NCI-H187 (cell line): ENCODE measurements around the gene TPPP.
"Not testable (repeated sequence)": the region's sequence is repeated elsewhere in the genome, so short reads cannot be mapped to it uniquely, and the experiment has no call there.

Source experiments
- DNase-seq, 2 experiments: peaks; one replicate each; lab custom pipeline; 2025; lab: John Stamatoyannopoulos, UW

The TPPP gene

GRCh38 chr5:645421-645820 is 47.7 kb downstream of the TPPP start:
- no peak for DNase-seq

- DNase-seq = no peak
Observed at GRCh38 chr5:644971-645370, 48.2 kb downstream of the TPPP start.

DNA sequence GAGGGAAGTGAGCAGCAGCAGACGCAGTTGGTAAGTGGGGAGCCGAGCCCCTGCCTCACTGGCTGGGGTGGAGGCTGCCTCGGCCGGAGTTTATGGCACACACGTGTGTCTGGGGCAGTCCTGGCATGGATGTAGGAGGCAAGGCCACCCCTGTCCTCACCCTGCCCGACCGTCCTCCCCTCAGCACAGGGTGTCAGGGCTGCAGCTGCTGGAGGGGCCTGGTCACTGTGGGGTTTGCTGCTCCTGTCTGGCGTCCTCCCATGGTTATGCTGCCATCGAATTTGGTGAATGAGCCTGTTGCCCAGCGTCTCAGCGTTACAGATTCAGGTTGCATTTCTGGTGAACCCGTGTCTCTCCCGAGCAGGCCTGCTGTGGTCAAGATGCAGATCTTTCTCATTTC is 48.6 kb downstream of the TPPP start:
- no peak for DNase-seq

GRCh38 chr5:643811-644271 is 49.3 kb downstream of the TPPP start:
- DNase-seq = peak; percentile 76 to 93

DNA sequence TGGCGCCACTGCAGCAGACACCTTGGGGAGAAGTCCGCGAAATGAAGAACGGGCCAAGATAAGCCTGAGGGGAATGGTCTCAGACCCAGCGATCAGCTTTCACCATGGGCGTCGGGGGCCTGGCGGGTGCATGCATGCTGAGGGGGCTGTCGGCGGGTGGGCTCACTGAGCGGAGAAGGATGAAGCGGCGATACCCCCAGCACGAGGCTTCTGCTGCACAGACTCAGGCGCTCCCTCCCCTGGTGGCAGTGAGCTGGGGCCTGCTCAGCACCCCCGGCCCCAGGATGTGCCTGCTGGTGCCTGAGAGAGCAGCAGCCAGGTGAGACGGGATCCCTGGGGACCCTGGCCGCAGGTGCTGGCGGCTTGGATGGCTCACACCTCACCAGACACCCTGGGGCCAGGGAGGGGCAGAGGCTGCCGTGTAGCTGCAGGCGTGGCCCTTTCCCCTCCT is 49.8 kb downstream of the TPPP start:
- peak; percentile 86 to 93 for DNase-seq

- DNase-seq = no peak
Observed at GRCh38 chr5:642481-642880, 50.7 kb downstream of the TPPP start.

- DNase-seq = no peak
Observed at GRCh38 chr5:641331-641765, 51.8 kb downstream of the TPPP start.

DNA sequence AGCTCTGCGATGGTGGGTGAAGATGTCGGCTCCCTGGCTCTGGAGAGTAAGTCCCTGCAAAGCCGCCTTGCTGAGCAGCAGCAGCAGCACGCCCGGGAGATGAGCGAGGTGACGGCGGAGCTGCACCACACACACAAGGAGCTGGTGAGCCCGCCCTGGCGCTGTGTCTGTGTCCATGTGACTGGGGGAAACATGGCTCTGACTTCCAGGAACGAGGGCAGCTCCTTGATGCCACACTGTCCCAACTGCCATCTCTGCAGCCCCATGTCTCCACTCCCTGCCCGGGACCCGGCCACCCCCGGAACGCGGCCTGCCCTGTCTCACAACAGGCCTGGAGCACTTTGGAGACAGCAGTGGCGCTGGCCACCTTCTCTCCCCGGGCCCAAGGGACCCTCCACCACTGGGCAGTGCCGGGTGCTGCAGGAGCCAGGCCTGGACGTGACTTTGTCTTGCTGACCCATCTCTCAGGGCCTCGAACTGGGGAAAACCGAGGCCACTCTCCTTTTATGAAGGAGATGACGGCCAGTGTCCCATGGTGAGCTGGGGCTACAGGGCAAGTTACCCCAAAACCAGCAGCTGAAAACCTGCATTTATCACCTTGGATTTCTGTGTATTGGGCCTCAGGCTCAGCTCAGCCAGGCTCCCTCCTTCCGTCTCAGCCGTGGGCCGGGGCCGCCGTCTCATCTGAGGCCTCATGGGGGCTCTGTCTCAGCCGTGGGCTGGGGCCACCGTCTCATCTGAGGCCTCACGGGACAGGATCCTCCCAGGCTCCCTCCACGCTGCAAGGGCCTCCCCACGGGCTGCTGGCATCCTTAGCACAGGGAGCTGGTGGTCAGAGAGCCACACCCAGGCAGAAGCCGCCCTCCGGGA is 52.5 kb downstream of the TPPP start:
- no peak for DNase-seq

DNA sequence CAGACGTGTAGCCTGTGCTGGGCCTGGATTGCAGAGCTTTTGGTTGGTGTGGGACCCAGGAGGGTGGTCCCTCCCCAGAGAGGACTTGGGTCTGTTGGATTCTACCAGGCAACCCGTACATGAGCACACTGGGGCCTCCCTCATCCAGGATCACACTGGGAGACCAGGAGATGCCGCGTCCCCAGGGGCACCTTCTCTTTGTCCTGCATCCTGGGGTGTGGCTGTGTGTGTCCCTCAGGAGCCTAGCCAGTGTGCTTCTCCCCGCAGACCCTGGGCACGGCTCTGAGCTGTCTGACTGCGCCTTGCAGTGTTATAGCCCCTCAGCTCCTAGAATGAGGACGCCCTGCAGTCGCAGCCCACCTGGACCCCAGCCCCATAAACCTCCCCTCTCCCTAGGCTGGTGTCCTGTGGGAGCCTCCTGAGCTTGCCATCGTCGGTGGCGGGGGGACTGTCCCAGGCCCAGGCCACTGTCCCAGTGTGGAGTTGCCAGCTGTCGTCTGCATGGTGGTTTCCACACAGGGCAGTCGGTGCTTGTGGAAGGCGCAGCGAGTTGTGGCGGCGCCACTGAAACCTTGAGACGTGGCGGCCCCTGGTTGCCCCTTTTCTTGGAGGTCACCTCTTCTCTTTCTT is 53.5 kb downstream of the TPPP start:
- DNase-seq = no peak

- DNase-seq = no peak
Observed at GRCh38 chr5:639253-639530, 54.0 kb downstream of the TPPP start.

GRCh38 chr5:638501-639252 is 54.5 kb downstream of the TPPP start:
- DNase-seq = no peak

GRCh38 chr5:637581-638450 is 55.3 kb downstream of the TPPP start:
- no peak for DNase-seq

GRCh38 chr5:636951-637350 is 56.2 kb downstream of the TPPP start:
- no peak for DNase-seq

DNA sequence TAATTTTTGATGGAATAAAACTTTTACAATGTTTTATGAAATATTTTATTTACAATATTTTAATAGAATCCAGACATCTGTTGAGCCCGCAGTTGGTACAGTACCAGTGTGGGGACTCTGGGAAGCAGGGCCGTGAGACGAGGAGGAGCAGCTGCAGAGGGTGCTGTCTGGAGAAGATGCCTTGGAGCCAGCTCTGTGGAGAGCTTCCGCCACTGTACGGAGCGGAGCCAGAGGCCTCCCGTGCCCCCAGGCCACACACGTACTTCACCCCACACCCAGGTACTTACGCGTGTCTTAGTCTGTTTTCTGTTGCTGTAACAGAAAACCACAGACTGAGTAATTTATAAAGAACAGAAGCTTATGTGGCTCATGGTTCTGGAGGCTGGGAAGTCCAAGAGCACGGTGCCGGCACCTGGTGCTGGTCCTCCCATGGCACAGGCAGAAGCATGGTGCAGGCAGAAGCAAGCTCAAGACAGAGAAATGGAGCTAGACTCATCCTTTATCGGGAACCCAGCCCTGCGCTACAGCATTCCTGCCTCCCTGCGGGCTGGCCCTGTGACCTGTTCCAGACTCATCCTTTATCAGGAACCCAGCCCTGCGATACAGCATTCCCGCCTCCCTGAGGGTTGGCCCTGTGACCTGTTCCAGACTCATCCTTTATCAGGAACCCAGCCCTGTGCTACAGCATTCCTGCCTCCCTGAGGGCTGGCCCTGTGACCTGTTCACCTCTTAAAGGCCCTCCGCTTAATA is 57.7 kb downstream of the TPPP start:
- DNase-seq = no peak

- no peak for DNase-seq
Observed at GRCh38 chr5:634191-634590, 59.0 kb downstream of the TPPP start.

DNA sequence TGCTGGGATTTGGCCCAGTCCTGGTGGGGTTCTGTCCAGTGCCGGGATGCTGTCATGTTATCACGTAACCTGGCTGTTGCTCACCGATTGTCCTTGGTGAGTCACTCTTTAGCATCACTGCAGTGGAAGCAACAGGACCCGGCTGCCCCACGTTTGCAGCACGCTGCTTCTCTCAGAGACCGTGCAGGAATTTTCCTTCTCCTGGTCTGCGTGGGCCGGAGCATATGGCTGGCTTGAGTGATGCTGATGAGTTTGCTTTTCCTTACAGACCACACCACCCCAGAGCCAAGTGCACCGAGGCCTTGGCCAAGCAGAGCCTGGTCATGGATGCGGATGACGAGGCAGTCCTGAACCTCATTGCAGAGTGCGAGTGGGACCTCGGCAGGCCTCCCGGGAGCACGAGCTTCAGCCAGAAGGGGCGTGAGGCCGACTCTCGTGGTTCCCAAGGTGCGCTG is 59.6 kb downstream of the TPPP start:
- no peak for DNase-seq

DNA sequence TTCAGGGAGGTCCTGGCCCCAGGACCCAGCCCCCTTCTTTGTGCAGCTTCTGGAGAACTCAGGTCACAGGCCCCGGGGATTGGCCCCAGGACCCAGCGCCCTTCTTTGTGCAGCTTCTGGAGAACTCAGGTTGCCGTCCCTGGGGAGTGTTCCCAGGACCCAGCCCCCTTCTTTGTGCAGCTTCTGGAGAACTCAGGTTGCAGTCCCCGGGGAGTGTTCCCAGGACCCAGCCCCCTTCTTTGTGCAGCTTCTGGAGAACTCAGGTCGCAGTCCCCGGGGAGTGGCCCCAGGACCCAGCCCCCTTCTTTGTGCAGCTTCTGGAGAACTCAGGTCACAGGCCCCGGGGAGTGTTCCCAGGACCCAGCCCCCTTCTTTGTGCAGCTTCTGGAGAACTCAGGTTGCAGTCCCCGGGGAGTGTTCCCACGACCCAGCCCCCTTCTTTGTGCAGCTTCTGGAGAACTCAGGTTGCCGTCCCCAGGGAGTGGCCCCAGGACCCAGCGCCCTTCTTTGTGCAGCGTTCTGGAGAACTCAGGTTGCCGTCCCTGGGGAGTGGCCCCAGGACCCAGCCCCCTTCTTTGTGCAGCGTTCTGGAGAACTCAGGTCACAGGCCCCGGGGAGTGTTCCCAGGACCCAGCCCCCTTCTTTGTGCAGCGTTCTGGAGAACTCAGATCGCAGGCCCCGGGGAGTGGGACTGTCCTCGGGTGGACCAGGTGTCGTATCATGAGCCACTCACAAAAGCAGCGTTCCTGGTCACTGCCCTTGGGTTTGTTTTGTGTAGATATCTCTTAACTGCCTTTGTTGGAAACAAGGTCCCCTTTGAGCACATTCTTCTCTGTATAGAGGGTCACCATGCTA is 64.6 kb downstream of the TPPP start:
- not testable (repeated sequence) for DNase-seq

- DNase-seq = no peak
Observed at GRCh38 chr5:627840-628239, 65.3 kb downstream of the TPPP start.

- DNase-seq = no peak
Observed at GRCh38 chr5:626850-627249, 66.3 kb downstream of the TPPP start.

- no peak for DNase-seq
Observed at GRCh38 chr5:625516-625915, 67.6 kb downstream of the TPPP start.
